ENCODE results near the gene GAS1.

GRCh38 chr9:86983249-86983619 is 35.9 kb upstream of the GAS1 start:
- TF ChIP-seq CTCF (IDR thresholded peaks at IDR 0.05 in 8 of 11, conservative IDR thresholded peaks at IDR 0.05 in 3 of 11) (no peak), POLR2A (IDR thresholded peaks at IDR 0.05) (no peak)

Data from spleen (tissue), 7 donors.